ENCODE measurements around the gene OR4K1. TPM values are rescaled to one million over a fixed set of nuclear protein-coding genes. Genes with fewer than 3 reads are reported as not detected.
"Not testable (repeated sequence)": the region's sequence is repeated elsewhere in the genome, so short reads cannot be mapped to it uniquely, and the experiment has no call there.

The OR4K1 gene
- polyA plus RNA-seq, 3 donors from 2014 or later, result not detected

DNA sequence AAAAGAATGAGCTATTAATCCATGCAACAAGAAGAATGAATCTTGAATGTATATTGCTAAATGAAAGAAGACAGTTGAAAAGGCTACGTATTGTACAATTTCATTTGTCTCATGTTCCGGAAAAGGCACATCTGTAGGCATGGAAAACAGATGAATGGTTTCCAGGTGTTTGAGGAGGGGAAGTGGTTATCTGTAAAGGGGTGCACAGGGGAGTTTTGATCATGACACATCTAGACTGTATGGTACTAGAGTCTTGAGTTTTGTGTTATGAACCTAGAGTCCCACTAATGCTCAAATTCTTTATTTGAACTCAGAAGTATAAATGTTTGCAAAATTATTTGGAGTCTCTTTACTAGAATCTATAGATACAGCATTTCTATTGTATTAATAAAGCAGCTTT lies 39.0 kb downstream of the OR4K1 start:
- H3K27me3 Mint-ChIP-seq (ENCODE audit: low read depth in 3 of 3); H3K4me3 Mint-ChIP-seq; H3K27ac Mint-ChIP-seq; DNase-seq; H3K36me3 Mint-ChIP-seq; H3K4me1 Mint-ChIP-seq: not testable (repeated sequence)
- H3K9me3 Mint-ChIP-seq, result peaks cover 0 to 10% (median 3%) of the 10 kb centered on the region in 6 donors

DNA sequence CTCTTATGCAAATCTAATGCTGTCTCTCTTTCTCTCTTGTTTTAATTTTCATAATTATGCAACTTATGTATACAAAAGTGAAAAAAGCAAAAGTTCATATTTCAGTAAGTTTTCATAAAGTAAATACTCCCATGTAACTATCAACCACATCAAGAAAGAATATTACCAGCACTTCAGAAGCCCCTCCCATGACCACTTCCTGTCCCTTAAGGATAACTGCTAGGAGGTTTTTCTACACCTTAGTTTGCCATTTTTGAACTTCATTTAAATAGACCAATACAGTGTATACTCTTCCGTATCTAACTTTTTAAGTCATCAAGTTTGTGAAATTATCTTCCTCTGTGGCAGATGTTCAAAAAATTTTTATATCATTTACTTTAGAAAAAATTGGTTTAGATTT lies 44.1 kb downstream of the OR4K1 start:
- H3K9me3 Mint-ChIP-seq, result peaks cover 0 to 3% (median 0%) of the 10 kb centered on the region in 6 donors
- H3K36me3 Mint-ChIP-seq, result no peaks in the 10 kb centered on the region
- peaks cover 20% of the 10 kb centered on the region in 2 donors for H3K4me1 Mint-ChIP-seq
- H3K27ac Mint-ChIP-seq, result peak overlapping the region in 2 of 6 donors; percentile 14 to 60
- peak in 2 of 3 donors; percentile 0 to 4 for DNase-seq
- peaks cover 0 to 2% (median 2%) of the 10 kb centered on the region in 3 donors for H3K27me3 Mint-ChIP-seq (ENCODE audit: low read depth in 3 of 3)
- H3K4me3 Mint-ChIP-seq, result peak overlapping the region in 3 of 5 donors; percentile 6 to 69 (median 28)

DNA sequence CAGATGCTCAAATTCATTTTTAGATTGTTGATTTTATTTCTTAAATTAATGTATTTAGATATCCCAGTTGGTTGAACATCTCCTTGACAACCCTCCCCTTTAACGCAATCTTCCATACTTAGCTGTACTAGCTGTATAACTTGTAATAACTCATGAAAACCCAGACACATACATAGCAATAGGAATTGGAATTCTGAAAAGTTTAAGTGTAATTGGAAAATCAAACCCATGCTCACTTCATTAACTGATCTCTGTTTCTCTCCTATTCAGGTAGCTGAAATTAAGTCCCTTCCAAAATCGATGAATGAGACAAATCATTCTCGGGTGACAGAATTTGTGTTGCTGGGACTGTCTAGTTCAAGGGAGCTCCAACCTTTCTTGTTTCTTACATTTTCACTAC lies 44.6 kb downstream of the OR4K1 start, which contains the start of gene OR4K15:
Gene OR4K15, plus strand, starts transcription at position 301 of the 400 bp plus-strand sequence. Its CDS starts 0 bp downstream, at position 301.
- peaks cover 0 to 3% (median 0%) of the 10 kb centered on the region in 6 donors for H3K9me3 Mint-ChIP-seq
- H3K27ac Mint-ChIP-seq, result peak within 1 kb of the TSS in 2 of 6 donors; percentile 14 to 60
- peak within 1 kb of the TSS in 3 of 5 donors; percentile 6 to 69 (median 28) for H3K4me3 Mint-ChIP-seq

More for the DNA sequence above, 44.6 kb downstream of the OR4K1 start, which contains the start of gene OR4K15:
- no peaks in the 10 kb centered on the region for H3K36me3 Mint-ChIP-seq
- H3K27me3 Mint-ChIP-seq (ENCODE audit: low read depth in 3 of 3), result peaks cover 0 to 3% (median 2%) of the 10 kb centered on the region in 3 donors
- peaks cover 20% of the 10 kb centered on the region in 2 donors for H3K4me1 Mint-ChIP-seq
- no peak for DNase-seq

Other genes with a start within 250 kb of the OR4K1 start
- not detected for gene OR11H2, start 217.0 kb upstream of the OR4K1 start, polyA plus RNA-seq
- gene OR4Q3, start 187.3 kb upstream of the OR4K1 start, polyA plus RNA-seq, result not detected
- not detected for gene OR4M1, start 157.4 kb upstream of the OR4K1 start, polyA plus RNA-seq
- gene OR4N2, start 127.1 kb upstream of the OR4K1 start, polyA plus RNA-seq, result not detected
- gene OR4K2, start 55.8 kb upstream of the OR4K1 start, polyA plus RNA-seq, result not detected
- not detected for gene OR4K5, start 10.3 kb upstream of the OR4K1 start, polyA plus RNA-seq
- gene OR4K15, start 44.7 kb downstream of the OR4K1 start, polyA plus RNA-seq, result not detected
- not detected for gene OR4Q2, start 71.2 kb downstream of the OR4K1 start, polyA plus RNA-seq
- not detected for gene OR4K14, start 88.4 kb downstream of the OR4K1 start, polyA plus RNA-seq
- not detected for gene OR4K13, start 105.1 kb downstream of the OR4K1 start, polyA plus RNA-seq
- not detected for gene OR4L1, start 129.1 kb downstream of the OR4K1 start, polyA plus RNA-seq
- not detected for gene OR4K17, start 179.8 kb downstream of the OR4K1 start, polyA plus RNA-seq
- gene OR4N5, start 207.9 kb downstream of the OR4K1 start, polyA plus RNA-seq, result not detected